Head of caudate nucleus (tissue), 42 donors: Measurements from ENCODE around the gene CYFIP1.

Source experiments
- DNase-seq, 42 donors: peaks; one replicate each; pipeline versions ENCODE4 v3.0.0 to v3.0.0-alpha.2; 2020 to 2021; ENCODE audit warnings: mixed read lengths in 7 of 42
- intact Hi-C: fragments of 100-400 bp; cut with DNase I; formaldehyde crosslinking; loops from one replicate; pipeline ENCODE4 v1.15.0; 2022

Gene CYFIP1

DNA sequence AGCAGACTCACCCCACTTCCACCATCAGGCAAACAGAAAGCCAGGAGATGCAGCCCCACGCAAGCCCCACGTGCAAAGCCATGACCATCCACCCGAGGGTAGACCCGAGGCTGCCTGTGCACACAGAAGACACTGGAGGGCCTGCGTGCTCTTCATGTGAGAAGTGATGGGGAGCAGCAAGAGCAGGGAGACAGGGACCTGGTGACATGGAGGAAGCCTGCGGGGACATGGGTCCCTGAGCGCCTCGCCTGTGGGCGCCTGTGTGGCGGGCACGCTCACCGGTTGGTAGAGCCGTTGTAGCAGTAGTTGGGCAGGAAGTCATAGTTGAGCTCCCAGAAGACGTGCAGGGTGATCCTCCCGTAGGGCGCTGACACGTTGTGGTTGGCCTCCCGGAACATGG lies 76.7 kb downstream of the CYFIP1 start:
- DNase-seq: no peak
- intact Hi-C loops: no loop called here

DNA sequence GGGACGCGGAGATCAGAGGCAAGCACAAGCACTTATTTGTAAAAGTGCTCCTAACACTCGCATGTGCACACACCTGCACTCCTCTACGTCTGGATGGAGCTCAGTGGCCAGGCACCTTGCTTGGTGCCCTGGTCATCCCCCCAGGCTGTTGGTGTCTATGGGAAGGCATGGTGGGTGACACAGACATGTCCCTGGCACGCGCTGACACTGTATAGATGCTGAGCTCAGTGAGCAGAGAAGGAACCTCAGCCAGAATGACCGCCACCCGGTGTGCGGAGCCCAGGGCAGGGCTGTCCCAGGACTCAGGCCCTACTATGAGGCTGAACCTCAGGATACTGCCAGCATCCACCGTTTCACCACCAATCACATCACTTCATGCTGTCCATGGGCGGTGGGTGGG lies 77.2 kb downstream of the CYFIP1 start:
- DNase-seq: no peak
- intact Hi-C loops: no loop called here

DNA sequence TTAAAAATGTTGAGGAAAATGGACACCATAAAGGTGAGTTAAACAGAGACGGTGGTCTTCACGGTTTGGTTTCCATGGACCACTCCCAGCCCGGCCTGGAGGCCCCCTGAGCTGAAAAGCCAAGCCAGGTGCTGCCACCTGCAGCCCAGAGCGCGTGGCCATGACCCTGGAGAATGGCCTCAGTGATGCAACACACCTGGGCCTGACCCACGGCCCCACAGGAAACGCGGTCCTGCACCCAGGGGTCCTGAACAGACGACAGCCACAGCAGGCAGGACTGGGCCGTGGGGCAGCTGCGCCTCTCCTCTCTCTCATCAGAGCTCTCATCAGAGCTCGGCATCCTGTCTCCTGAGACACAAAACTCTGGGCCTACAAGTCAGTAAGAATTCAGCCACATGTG lies 77.6 kb downstream of the CYFIP1 start:
- intact Hi-C loops: no loop called here
- DNase-seq: no peak

DNA sequence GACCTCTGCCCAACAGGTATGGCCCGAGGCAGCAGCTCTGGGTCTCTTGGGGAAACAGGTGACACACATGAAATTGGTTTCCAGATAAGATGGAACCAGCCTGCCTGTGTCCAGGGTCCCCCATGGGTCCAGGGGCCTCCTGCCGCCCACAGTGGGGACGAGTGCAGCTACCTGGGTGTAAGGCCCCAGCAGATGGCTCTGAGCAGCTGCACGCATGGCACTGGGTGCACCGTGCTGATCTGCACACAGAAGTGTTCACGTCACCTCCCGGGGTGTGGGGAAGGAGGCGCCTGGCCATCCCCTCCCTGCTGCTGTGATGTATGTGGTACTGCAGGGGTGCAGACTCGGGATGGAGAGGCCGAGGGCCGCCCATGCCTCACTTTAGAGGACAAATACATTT lies 78.1 kb downstream of the CYFIP1 start:
- no peak for DNase-seq
- intact Hi-C loops: no loop called here

DNA sequence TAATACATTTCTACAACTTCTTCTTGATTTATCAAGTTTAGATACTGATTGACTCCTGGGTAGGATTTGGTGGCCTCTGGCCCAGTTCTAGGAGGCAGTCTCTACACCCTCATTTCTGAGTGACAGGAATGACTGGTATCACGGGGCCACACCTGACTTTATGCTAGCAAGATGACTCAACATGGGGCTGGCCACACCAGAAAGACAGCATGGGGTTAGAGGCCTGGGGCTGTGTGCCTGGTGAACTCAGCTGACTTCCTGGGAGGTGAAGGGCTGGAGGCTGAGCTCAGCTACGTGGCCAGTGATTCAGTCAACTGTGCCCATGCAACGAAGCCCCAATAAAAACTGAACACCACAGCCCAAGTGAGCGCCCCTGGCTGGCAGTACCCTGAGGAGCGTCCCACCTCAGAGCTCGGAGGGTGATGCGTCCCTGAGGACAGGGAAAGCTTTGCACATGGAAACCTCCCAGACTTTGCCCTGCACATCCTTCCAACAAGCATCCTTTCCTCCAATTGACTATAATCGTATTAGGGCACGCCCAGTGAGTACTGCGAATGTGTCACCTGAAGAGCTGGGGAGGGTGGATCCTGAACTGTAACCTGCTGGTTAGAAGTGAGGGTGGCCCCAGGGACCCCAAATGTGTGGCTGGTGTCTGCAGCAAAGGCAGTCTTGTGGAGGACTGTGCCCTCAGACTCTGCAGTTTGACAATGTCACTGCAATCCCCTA lies 84.5 kb downstream of the CYFIP1 start:
- DNase-seq: no peak
- intact Hi-C loops: no loop called here

DNA sequence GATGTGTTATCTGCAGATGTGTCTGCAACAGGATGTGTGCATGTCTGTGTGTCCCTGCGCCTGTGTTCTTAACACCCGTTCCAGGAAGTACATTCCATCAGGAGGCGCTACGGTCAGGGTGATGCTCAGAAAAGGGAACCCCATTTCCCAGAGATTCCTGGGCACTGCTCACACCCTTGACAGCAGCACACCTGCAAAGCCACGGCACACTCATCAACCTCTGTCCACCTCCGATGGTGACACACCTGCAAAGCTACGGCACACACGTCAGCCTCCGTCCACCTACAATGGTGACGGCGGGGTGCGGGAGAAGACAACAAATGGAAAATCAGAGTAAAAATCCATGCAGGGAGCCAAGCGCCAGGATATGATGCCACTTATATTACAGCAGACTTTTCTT lies 86.3 kb downstream of the CYFIP1 start:
- intact Hi-C loops: no loop called here
- DNase-seq: no peak

DNA sequence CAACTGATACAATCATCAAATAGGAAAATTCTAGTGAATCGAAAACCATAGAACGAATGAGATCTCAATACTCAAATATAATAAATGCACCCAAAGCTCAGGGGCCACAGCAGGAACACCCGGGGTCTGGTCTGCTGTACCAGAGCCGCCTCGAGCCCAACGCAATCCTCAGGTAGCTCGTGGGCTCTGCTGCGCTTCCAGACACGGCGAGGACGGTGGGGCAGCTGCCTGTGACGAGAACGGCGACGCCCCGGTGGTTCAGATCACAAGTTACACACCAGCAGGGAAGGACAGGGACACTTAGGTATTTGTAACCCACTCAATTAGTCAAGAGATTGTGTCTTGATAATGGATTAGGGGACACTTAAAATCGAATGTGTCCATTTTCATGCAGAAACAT lies 87.1 kb downstream of the CYFIP1 start:
- no peak for DNase-seq
- intact Hi-C loops: no loop called here

DNA sequence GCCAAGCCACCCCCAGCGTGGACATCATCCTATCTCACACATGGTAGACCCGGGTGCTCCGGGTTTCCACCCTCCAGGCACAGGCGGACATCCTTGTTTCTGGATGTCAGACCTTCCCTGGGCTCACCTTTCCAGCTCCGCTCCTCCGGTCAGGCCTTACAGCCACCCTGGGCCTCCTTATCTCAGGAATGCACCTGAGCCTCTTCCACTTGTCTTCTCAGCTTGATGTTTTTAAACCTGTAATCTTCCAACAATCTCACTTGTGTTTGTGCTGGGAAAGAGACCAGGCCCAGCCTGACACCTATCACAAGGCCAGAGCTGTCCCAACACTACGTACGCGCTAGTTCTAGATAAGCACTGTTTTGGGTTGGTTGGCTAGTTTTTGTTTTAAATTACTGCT lies 87.8 kb downstream of the CYFIP1 start:
- intact Hi-C loops: no loop called here
- no peak for DNase-seq

DNA sequence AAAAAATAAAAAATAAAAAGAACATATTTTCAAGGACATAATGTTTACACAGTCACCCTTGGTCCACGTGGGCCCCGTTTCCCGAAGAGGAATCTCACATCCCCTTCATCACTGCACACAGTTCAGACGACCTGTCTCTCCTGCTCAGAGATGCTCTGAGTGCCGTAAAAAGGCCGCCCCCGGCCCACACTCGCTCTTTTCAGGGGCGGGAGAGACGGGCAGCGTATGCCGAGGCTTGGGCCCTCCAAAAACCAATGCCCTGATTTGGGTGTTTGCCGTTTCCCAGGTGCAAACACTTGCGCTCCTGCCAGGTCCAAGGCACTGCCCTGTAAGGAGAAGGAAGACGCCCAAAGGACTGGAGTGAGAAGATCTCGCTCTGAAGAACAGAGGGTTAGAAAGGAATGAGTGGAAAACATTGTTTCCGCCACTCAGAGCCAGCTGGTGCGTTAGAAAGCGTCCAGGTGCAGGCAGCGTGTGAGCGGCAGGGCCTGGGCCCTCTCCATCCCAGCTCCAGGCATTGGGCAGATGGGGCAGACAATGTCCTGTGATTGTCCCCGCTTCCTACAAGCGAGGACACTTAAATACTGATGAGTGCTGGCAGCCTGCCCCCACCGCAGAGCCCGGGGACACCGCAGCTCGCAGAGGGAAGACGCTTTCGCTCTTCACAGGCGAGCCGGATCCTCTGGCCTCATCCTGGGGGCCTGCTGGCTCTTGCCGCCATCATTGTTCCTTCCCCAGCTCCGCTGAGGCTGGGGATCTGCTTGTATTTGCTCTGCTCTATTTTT lies 88.5 kb downstream of the CYFIP1 start:
- intact Hi-C loops: no loop called here
- peak in 1 of 42 donors; percentile 24 for DNase-seq

DNA sequence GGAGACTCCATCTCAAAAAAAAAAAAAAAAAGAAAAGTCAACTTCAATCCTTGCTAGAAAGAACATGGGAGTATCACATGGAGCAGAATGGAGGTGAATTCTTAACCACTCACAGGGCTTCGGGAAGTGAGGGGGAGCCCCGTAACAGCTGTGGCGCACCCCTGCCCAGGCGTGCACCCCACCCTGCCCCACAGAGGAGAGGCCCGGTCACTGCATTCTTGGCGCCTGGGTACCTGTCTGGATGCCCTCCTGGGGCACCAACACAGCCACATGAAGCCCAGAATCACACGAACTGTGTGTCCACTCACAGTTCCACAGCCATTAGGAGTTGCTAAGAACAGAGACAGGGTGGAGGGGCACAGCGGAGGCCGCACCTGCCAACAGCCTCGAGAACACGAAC lies 89.9 kb downstream of the CYFIP1 start:
- no peak for DNase-seq
- intact Hi-C loops: no loop called here

DNA sequence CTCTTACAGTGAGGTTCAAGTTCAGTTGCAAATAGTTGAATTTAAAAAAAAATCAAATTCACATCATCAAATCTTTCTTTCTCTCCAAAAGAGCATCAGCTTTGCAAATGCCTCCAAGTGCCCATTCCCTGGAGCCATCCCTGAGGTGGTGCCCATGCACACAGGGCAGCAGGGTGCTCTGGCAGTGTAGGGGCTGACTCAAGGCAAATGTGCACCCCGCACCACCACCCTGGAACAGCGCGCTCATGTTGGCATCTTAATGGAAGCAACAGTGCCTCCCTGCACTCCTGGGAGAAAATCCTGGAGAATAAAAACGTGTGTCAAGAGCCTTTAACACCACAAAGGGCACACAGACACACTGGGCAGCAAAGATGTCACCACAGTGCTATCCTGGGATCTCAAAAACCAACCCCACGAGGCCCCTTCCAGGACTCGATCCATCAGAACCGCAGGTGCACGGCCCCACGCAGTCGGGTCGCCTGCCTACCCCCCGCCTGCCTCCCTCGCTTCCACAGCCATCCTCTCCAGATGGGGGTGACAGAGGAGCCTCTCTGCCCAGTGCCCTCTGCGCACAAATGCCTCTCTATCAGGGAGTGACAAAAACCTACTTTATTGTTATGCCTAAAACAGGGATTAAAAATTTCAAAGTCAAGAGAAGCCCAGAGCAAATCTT lies 90.9 kb downstream of the CYFIP1 start:
- intact Hi-C loops: no loop called here
- DNase-seq: no peak

DNA sequence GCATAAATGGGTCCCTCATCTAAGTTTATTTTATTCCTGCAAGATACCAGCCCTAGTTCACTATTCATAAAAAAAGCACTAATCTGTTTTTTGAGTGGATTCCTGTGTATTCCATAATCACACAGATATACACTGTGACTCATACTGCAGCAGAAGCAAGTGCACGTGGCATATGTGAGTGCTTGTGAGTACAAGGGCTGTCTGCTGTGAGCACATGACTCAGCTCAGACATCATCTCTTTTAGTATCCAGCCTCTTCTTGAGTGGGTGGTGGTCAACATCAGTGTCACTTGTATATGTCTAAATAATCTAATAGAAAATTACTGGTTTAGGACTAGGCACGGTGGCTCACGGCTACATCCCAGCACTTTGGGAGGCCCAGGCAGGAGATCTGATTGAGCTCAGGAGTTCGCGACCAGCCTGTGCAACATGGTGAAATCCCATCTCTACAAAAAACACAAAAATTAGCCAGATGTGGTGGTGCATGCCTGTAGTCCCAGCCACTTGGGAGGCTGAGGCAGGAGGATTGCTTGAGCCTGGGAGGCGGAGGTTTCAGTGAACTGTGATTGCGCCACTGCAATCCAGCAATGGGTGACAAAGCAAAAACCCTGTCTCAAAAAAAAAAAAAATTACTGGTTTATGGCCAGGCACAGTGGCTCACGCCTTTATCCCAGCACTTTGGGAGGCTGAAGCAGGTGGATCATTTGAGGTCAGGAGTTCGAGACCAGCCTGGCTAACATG lies 91.9 kb downstream of the CYFIP1 start:
- intact Hi-C loops: no loop called here
- peak in 20 of 42 donors; percentile 13 to 69 (median 34) for DNase-seq

DNA sequence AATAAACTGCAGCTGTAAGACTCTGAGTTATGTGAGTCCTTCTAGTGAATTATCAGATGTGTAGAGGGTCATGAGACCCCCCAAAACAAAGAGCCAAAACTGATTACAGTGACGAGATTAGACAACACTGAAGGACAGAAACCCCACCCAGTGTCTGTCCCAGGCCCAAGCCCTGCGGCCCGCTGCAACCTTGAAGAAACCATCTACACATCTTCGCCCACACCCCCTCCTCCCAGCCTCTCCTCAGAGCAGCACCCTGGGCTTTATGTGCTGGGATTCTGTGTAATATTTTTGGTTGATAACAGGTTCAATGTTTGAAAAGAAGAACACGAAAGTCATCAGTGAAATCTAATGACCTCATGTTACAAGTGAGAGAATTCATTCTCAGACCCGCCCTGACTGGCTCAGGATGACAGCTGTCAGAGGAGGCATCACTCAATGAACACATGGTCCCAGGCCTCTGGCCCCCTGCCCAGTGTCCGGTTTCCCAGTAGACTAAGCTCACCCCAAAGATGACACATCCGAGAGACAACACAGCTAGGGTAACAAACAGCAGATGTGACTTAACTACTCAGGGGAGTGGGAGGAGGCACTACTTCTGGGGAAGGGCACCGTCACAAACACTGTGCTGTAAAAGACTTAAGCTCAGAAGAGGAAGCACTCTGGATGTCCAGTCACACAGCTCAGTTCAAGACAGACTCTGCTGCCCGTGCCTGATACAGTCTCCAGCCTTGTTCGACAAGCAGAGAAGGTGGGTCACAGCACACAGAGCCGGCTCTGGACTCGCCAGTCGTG lies 92.8 kb downstream of the CYFIP1 start:
- peak in 37 of 42 donors; percentile 20 to 86 (median 55) for DNase-seq
- intact Hi-C loops: no loop called here

DNA sequence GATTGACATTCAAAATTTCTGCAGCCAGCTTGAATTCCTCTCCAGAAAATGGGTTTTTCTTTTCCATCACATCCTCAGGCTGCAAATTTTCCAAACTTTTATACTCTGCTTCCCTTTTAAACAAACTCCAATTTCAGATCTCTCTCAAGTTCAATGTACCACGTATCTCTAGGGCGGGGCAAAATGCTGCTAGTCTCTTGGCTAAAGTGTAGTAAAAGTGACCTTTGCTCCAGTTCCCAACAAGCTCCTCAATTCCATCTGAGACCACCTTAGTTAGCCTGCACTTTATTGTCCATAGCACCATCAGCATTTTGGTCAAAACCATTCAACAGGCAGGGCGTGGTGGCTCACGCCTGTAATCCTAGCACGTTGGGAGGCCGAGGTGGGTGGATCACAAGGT lies 95.0 kb downstream of the CYFIP1 start:
- DNase-seq: no peak
- intact Hi-C loops: no loop called here

DNA sequence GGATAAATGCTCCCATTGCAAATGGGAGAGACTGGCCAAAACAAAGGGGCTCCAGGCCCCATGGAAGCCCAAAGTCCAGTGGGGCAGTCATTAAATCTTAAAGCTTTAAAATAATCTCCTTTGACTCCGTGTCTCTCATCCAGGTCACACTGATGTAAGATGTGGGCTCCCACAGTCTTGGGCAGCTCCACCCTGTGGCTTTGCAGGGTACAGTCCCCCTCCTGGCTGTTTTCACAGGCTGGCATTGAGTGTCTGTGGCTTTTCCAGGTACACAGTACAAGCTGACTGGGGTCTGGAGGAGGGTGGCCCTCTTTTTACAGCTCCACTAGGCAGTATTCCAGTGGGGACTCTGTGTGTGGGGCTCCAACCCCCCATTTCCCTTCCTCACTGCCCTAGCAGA lies 95.8 kb downstream of the CYFIP1 start:
- peak in 1 of 42 donors; percentile 40 for DNase-seq
- intact Hi-C loops: no loop called here

DNA sequence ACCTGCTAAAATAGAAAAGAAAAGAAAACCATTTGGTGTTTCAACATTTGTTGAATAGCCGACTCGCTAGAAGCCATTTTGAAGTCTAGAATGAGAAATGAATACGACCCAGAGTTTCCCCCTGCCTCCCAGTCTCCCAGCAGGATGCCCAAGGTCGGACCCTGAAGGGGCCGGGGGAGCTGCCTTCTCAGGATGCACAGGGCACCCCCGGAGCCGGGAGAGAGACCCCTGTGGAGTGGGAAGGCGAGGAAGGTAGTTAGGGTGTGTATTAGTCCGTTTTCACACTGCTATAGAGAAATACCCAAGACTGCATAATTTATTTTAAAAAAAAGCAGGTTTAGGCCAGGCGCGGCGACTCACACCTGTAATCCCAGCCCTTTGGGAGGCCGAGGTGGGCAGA lies 97.0 kb downstream of the CYFIP1 start:
- DNase-seq: no peak
- intact Hi-C loops: no loop called here

DNA sequence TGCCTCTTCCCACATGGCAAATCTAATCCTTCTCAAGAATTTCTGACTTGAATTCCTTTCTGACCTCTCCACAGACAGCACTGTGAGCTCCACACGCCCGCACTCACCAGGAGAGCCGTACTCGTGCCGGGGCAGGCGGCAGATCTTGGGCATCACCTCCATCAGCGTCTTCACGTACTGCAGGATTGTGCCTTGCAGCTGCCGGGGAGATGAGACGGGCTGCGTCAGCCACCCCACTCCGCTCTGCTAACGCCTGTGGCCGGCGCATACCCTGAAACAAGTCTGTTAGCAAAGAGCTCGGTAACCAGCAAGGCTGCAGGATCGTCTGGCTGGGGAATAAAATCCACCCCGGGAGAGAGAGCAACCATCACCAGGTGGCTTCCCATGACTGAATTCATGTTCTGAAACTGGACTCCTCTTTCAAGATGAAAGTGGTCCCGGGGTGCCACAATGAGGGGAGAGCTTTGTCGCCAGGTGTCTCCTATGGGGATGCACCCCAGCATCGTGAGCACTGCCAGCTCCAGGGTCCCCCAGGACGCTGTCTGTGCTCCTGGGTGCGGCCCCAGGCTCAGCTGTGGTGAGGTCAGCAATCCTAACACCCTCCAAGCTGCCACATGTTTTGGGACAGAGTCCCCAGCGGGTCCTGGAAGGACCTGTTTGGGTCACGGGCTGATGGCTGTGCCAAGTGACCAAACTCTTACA lies 98.3 kb downstream of the CYFIP1 start:
- intact Hi-C loops: no loop called here
- DNase-seq: peak in 1 of 42 donors; percentile 32
